Thyroid gland (tissue), 4 donors: ENCODE results near the gene PTBP1. TPM values are rescaled to one million over a fixed set of nuclear protein-coding genes. Genes with fewer than 3 reads are reported as not detected.

Source experiments
- DNase-seq, 2 donors: peaks; one replicate each; pipeline ENCODE4 v3.0.0-alpha.2; 2019
- H3K27ac ChIP-seq, 3 donors: fragments of 200-600 bp; sonication (generic); 1 replicate in 2 of 3; 2 replicates in 1 of 3; pipeline ENCODE4 v1.5.1; 2016 to 2019; ENCODE audit warnings: mild to moderate bottlenecking in 1 of 3, moderate library complexity in 1 of 3
- H3K27me3 ChIP-seq: fragments of 200-600 bp; sonication (generic); one replicate; pipeline ENCODE4 v1.5.1; 2019
- H3K36me3 ChIP-seq, 2 donors: fragments of 200-600 bp; sonication (generic); one replicate each; pipeline ENCODE4 v1.5.1; 2016 to 2019
- H3K4me1 ChIP-seq, 2 donors: fragments of 200-600 bp; sonication (generic); one replicate each; pipeline ENCODE4 v1.5.1; 2017 to 2019
- H3K4me3 ChIP-seq, 3 donors: fragments of 200-600 bp; sonication (generic); replicated peaks in 1 of 3; 1 replicate in 2 of 3; 2 replicates in 1 of 3; pipeline ENCODE4 v1.5.1; 2016; ENCODE audit warnings: mild to moderate bottlenecking in 1 of 3
- H3K9me3 ChIP-seq: fragments of 200-600 bp; sonication (generic); one replicate; pipeline ENCODE4 v1.5.1; 2017
- CTCF ChIP-seq, 6 experiments: fragments of 200-600 bp in 3 of 6; fragments of 450-650 bp in 3 of 6; sonication (generic) in 3 of 6; IDR thresholded peaks; one replicate each; pipeline ENCODE4 v1.5.1; 2016 to 2019; ENCODE audit warnings: antibody characterized with exemption in 6 of 6, mild to moderate bottlenecking in 2 of 6, inconsistent platforms in 1 of 6, moderate library complexity in 1 of 6
- POLR2A ChIP-seq, 2 donors: fragments of 450-650 bp; IDR thresholded peaks; one replicate each; pipeline ENCODE4 v1.6.1; 2017; ENCODE audit warnings: antibody characterized with exemption in 2 of 2, mild to moderate bottlenecking in 2 of 2, moderate library complexity in 1 of 2
- WGBS, 2 donors: methylation state at CpG; one replicate each; pipeline ENCODE4 v1.1.5; 2017; 5-methylcytosine and 5-hydroxymethylcytosine counted together
- intact Hi-C: fragments of 100-400 bp; cut with DNase I; formaldehyde crosslinking; loops from one replicate; pipeline ENCODE4 v1.15.1; 2023
- total RNA-seq, 4 donors: library from RNA; depleted of rRNA; stranded (reverse); fragments of >200 nt; gene quantifications; one replicate each; pipeline ENCODE4 v1.2.3, GENCODE V29; 2016

Gene PTBP1
- total RNA-seq, 4 donors from 2014 or later: 161 to 277 (median 199) TPM

- Histone ChIP-seq H3K36me3 (no peaks in the 10 kb centered on the region), H3K27me3 (no peaks in the 10 kb centered on the region), H3K4me1 (peaks cover 11 to 44% of the 10 kb centered on the region in 2 donors), H3K4me3 (no peak overlapping the region), H3K27ac (peak overlapping the region; percentile 31 to 45 (median 32)), H3K9me3 (no peaks in the 10 kb centered on the region)
- 73 to 76% methylated on average over 12 to 16 of the region's 16 CpGs for WGBS, 2 donors
- no peak for TF ChIP-seq CTCF (IDR thresholded peaks at IDR 0.05)
- no peak for TF ChIP-seq POLR2A (IDR thresholded peaks at IDR 0.05)
- no peak for DNase-seq
- intact Hi-C loops: no loop called here
Observed at GRCh38 chr19:792306-792885, 4.9 kb upstream of the PTBP1 start.

- peaks cover 12 to 44% of the 10 kb centered on the region in 2 donors for H3K4me1 ChIP-seq
- no peaks in the 10 kb centered on the region for H3K27me3 ChIP-seq
- no peak for DNase-seq
- no peak for TF ChIP-seq CTCF (IDR thresholded peaks at IDR 0.05)
- no peak for TF ChIP-seq POLR2A (IDR thresholded peaks at IDR 0.05)
- no peaks in the 10 kb centered on the region for H3K36me3 ChIP-seq
- H3K4me3 ChIP-seq: no peak overlapping the region
- intact Hi-C loops: no loop called here
- no peaks in the 10 kb centered on the region for H3K9me3 ChIP-seq
- WGBS, 2 donors: 90 to 94% methylated on average over 12 of the region's 12 CpGs
- no peak overlapping the region for H3K27ac ChIP-seq
Observed at GRCh38 chr19:793806-794205, 3.4 kb upstream of the PTBP1 start.

- no peak for DNase-seq
- intact Hi-C loops: no loop called here
- peaks cover 21 to 46% of the 10 kb centered on the region in 2 donors for H3K4me1 ChIP-seq
- H3K36me3 ChIP-seq: no peaks in the 10 kb centered on the region
- WGBS, 2 donors: 80 to 83% methylated on average over 10 to 27 of the region's 28 CpGs
- no peaks in the 10 kb centered on the region for H3K9me3 ChIP-seq
- no peak overlapping the region for H3K4me3 ChIP-seq
- TF ChIP-seq CTCF (IDR thresholded peaks at IDR 0.05) (no peak), POLR2A (IDR thresholded peaks at IDR 0.05) (no peak)
- peak overlapping the region in 1 of 3 donors; percentile 81 for H3K27ac ChIP-seq
- no peaks in the 10 kb centered on the region for H3K27me3 ChIP-seq
Observed at GRCh38 chr19:795073-795611, 2.1 kb upstream of the PTBP1 start.

- TF ChIP-seq CTCF (IDR thresholded peaks at IDR 0.05) (no peak), POLR2A (IDR thresholded peaks at IDR 0.05) (no peak)
- Histone ChIP-seq H3K4me3 (peak overlapping the region in 2 of 3 donors; percentile 0 to 42), H3K9me3 (no peaks in the 10 kb centered on the region), H3K36me3 (no peaks in the 10 kb centered on the region), H3K27me3 (no peaks in the 10 kb centered on the region), H3K4me1 (peaks cover 29 to 48% of the 10 kb centered on the region in 2 donors), H3K27ac (peak overlapping the region in 2 of 3 donors; percentile 81 to 82)
- no peak for DNase-seq
- intact Hi-C loops: no loop called here
- WGBS, 2 donors: 73 to 92% methylated on average over 18 of the region's 39 CpGs
Observed at GRCh38 chr19:795691-796581, 1.3 kb upstream of the PTBP1 start.
